Neural crest cell (in vitro differentiated cells): ENCODE data around the gene PELI3. TPM values are rescaled to one million over a fixed set of nuclear protein-coding genes. Genes with fewer than 3 reads are reported as not detected.

Experiments used
- DNase-seq: peaks from one replicate; pipeline ENCODE4 v3.0.0; 2021; ENCODE audit warnings: low read depth, mixed read lengths, low spot score
- H3K27ac Mint-ChIP-seq: one replicate; pipeline ENCODE4 v1.8.0; 2021; ENCODE audit warnings: mild to moderate bottlenecking, mixed read lengths; ENCODE audit not compliant: unreplicated experiment
- H3K27me3 Mint-ChIP-seq: 2 replicates; pipeline ENCODE4 v1.8.0; 2021; ENCODE audit warnings: low read depth, mild to moderate bottlenecking, mixed read lengths
- H3K36me3 Mint-ChIP-seq: 2 replicates; pipeline ENCODE4 v1.8.0; 2021; ENCODE audit warnings: low read depth, mild to moderate bottlenecking, mixed read lengths
- H3K4me1 Mint-ChIP-seq: 2 replicates; pipeline ENCODE4 v1.8.0; 2021; ENCODE audit warnings: mixed read lengths
- H3K4me3 Mint-ChIP-seq: one replicate; pipeline ENCODE4 v1.8.0; 2021; ENCODE audit warnings: mild to moderate bottlenecking, mixed read lengths
- H3K9me3 Mint-ChIP-seq: 2 replicates; pipeline ENCODE4 v1.8.0; 2021; ENCODE audit warnings: mixed read lengths
- CTCF ChIP-seq: fragments of 200-600 bp; sonication (generic); conservative IDR thresholded peaks from 2 replicates; pipeline ENCODE4 v1.5.0; 2021; ENCODE audit warnings: antibody characterized with exemption, mild to moderate bottlenecking
- total RNA-seq: library from RNA; stranded (reverse); gene quantifications from 2 replicates; pipeline ENCODE4 v1.2.1, GENCODE V29; 2021

PELI3 gene
- total RNA-seq, 1 donor from 2014 or later = 13.3 TPM

DNA sequence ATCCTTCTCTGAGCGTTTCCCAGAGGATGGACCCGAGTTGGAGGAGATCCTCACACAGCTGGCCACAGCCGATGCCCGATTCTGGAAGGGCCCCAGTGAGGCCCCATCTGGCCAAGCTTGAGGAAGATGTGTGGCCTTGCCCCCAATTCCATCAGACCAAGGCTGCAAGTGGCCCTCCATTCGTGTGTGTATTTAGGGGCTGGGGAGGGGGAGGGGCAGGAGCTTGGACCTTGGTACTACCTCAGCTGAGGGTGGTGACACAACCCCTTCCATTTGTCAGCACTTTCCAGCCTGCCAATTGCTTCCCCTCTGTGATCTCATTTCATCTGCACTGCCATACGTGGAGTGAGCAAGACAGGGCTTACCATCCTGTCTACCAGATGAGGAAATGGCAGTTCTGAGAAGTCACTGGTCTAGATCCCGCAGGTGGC is 42.4 kb downstream of the PELI3 start:
- Mint-ChIP-seq H3K4me1 (peaks cover 14% of the 10 kb centered on the region), H3K4me3 (peak overlapping the region; percentile 27), H3K27me3 (no peaks in the 10 kb centered on the region), H3K36me3 (peaks cover 3% of the 10 kb centered on the region), H3K9me3 (no peaks in the 10 kb centered on the region), H3K27ac (no peak overlapping the region)
- no peak for DNase-seq
- TF ChIP-seq CTCF = no peak

DNA sequence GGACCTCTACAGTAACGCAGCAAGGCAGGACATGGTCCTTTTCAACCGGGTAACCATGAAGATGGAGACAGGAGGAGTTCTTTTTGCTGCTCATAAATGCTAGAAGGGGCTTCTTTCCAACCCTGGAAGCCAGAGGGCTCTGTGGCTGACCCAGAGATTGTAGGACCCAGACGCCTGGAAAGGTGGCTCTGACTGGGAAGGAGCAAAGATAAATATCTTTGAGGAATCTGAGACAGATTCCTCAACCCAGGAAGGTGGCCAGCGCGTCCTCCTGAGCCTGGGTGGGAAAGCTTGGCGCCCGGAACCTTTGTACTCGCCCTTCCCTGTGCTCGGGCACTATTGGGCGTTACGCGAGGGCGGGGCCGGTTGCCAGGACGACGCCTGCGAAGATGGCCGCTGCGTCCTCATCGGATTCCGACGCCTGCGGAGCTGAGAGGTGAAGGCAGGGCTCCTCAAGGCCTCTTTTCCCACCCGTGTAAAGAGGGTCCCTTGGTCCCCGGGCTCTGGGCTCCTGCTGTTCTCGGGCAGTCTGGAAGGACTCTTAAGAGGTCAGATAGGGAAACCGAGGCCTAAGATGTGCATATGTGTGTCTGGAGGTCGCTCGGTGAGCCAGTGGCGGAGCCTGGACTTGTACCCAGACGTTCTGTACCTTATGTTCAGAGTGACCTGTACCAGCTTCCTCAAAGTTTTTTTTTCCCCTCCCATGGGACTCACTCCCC is 43.7 kb downstream of the PELI3 start, which contains the start of gene BBS1:
Gene BBS1, plus strand, starts transcription at position 365 of the 719 bp plus-strand sequence. Its CDS starts 25 bp downstream, at position 390.
- peak; percentile 84 for DNase-seq
- peak within 1 kb of the TSS; percentile 96 for H3K27ac Mint-ChIP-seq
- TF ChIP-seq CTCF = no peak
- no peaks in the 10 kb centered on the region for H3K27me3 Mint-ChIP-seq
- H3K9me3 Mint-ChIP-seq = no peaks in the 10 kb centered on the region
- peak within 1 kb of the TSS; percentile 97 for H3K4me3 Mint-ChIP-seq
- peaks cover 3% of the 10 kb centered on the region for H3K36me3 Mint-ChIP-seq
- H3K4me1 Mint-ChIP-seq = peaks cover 14% of the 10 kb centered on the region

DNA sequence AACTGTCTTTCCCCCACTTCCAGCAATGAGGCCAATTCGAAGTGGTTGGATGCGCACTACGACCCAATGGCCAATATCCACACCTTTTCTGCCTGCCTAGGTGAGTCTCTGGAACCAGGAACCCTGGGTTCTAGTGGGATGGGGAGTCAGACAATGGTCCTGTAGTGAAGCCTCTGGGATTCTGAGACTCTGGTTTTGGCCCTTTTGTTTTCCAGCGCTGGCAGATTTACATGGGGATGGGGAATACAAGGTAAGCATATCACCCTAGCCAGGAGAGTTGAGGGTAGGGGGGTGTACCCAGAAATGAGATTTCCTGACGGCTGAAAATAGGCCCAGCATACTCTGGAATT is 44.3 kb downstream of the PELI3 start:
- Mint-ChIP-seq H3K4me1 (peaks cover 14% of the 10 kb centered on the region), H3K27ac (peak overlapping the region; percentile 96), H3K36me3 (peaks cover 3% of the 10 kb centered on the region), H3K27me3 (no peaks in the 10 kb centered on the region), H3K9me3 (no peaks in the 10 kb centered on the region), H3K4me3 (peak overlapping the region; percentile 97)
- no peak for TF ChIP-seq CTCF
- no peak for DNase-seq

- H3K36me3 Mint-ChIP-seq = peaks cover 7% of the 10 kb centered on the region
- no peaks in the 10 kb centered on the region for H3K27me3 Mint-ChIP-seq
- no peak overlapping the region for H3K27ac Mint-ChIP-seq
- no peaks in the 10 kb centered on the region for H3K9me3 Mint-ChIP-seq
- DNase-seq = no peak
- TF ChIP-seq CTCF = no peak
- no peaks in the 10 kb centered on the region for H3K4me1 Mint-ChIP-seq
- H3K4me3 Mint-ChIP-seq = no peak overlapping the region
Measured at GRCh38 chr11:66523611-66524010, 56.9 kb downstream of the PELI3 start.

DNA sequence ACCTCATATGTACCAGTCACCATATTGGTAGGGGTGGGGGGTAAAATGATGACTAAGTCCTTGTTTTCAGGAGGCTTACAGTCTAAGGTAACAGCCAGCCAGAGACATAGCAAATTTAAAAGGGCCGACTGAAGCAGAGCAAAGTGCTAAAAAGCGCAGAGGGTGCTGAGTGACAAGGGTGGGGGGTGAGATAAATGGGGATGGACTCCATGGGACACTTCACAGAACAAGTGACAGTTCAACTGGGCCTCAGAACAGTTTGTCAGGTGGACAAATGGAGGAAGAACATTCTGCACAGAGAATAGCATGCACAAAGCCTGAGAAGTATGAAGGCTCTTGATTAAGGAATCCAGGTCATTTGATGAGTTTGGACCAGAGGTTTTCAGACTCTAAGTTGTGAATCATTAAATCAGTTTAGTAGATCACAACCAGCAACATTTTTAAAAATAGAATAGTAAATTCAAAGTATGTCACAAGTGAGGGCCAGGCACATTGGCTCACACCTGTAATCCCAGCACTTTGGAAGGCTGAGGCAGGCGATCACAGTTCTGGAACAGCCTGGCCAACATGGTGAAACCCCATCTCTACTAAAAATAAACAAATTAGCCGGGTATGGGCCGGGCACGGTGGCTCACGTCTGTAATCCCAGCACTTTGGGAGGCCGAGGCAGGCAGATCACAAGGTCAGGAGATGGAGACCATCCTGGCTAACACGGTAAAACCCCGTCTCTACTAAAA is 57.8 kb downstream of the PELI3 start:
- peaks cover 7% of the 10 kb centered on the region for H3K36me3 Mint-ChIP-seq
- H3K4me3 Mint-ChIP-seq = no peak overlapping the region
- no peak for DNase-seq
- H3K9me3 Mint-ChIP-seq = no peaks in the 10 kb centered on the region
- TF ChIP-seq CTCF = no peak
- H3K4me1 Mint-ChIP-seq = no peaks in the 10 kb centered on the region
- no peaks in the 10 kb centered on the region for H3K27me3 Mint-ChIP-seq
- H3K27ac Mint-ChIP-seq = no peak overlapping the region

Other genes starting within 250 kb of the PELI3 start
- gene KLC2, start 209.2 kb upstream of the PELI3 start, total RNA-seq = 64.5 and 70.8 TPM in 2 replicates
- 114 and 116 TPM in 2 replicates for gene RAB1B, start 198.3 kb upstream of the PELI3 start, total RNA-seq
- 44.6 and 46.0 TPM in 2 replicates for gene CNIH2, start 188.7 kb upstream of the PELI3 start, total RNA-seq
- 59.4 and 60.9 TPM in 2 replicates for gene YIF1A, start 177.8 kb upstream of the PELI3 start, total RNA-seq
- 0.57 and 1.0 TPM in 2 replicates for gene TMEM151A, start 175.0 kb upstream of the PELI3 start, total RNA-seq
- gene CD248, start 149.9 kb upstream of the PELI3 start, total RNA-seq = 4.2 and 4.8 TPM in 2 replicates
- gene RIN1, start 130.5 kb upstream of the PELI3 start, total RNA-seq = 3.7 and 4.3 TPM in 2 replicates
- 40.2 and 49.0 TPM in 2 replicates for gene BRMS1, start 121.8 kb upstream of the PELI3 start, total RNA-seq
- gene B4GAT1, start 119.3 kb upstream of the PELI3 start, total RNA-seq = 43.3 and 43.8 TPM in 2 replicates
- 38.7 and 39.5 TPM in 2 replicates for gene SLC29A2, start 95.1 kb upstream of the PELI3 start, total RNA-seq
- 0.14 and 0.63 TPM in 2 replicates for gene NPAS4, start 45.9 kb upstream of the PELI3 start, total RNA-seq
- gene MRPL11, start 28.1 kb upstream of the PELI3 start, total RNA-seq = 91.4 and 92.7 TPM in 2 replicates
- gene DPP3, start 13.5 kb downstream of the PELI3 start, total RNA-seq = 66.8 and 68.9 TPM in 2 replicates
- 54.7 and 56.1 TPM in 2 replicates for gene BBS1, start 43.7 kb downstream of the PELI3 start, total RNA-seq
- 7.3 and 7.7 TPM in 2 replicates for gene ZDHHC24, start 79.1 kb downstream of the PELI3 start, total RNA-seq
- gene ACTN3, start 80.0 kb downstream of the PELI3 start, total RNA-seq = 0.16 and 0.35 TPM in 2 replicates
- not detected in 2 replicates for gene CTSF, start 101.7 kb downstream of the PELI3 start, total RNA-seq
- 0.93 and 1.1 TPM in 2 replicates for gene CCDC87, start 126.2 kb downstream of the PELI3 start, total RNA-seq
- 47.2 and 49.8 TPM in 2 replicates for gene CCS, start 126.3 kb downstream of the PELI3 start, total RNA-seq
- gene RBM14, start 149.7 kb downstream of the PELI3 start, total RNA-seq = 157 and 160 TPM in 2 replicates
- 268 and 269 TPM in 2 replicates for gene RBM4, start 171.8 kb downstream of the PELI3 start, total RNA-seq
- 57.0 and 61.9 TPM in 2 replicates for gene RBM4B, start 211.0 kb downstream of the PELI3 start, total RNA-seq